HepG2 (cell line): ENCODE measurements around the gene RBM12. TPM values are rescaled to one million over a fixed set of nuclear protein-coding genes. Genes with fewer than 3 reads are reported as not detected.

ENCODE experiments used
- ATF2 ChIP-seq: sonication (generic); formaldehyde crosslinking; IDR thresholded peaks from 2 replicates; pipeline ENCODE4 v1.4.0; 2020; ENCODE audit warnings: missing genetic modification reagents
- FOSL1 ChIP-seq: sonication (generic); formaldehyde crosslinking; IDR thresholded peaks from 2 replicates; pipeline ENCODE4 v1.9.0; 2021; ENCODE audit warnings: missing genetic modification reagents, borderline replicate concordance
- IKZF4 ChIP-seq: sonication (generic); formaldehyde crosslinking; IDR thresholded peaks from 2 replicates; pipeline ENCODE4 v1.5.1; 2020; ENCODE audit warnings: borderline replicate concordance, mild to moderate bottlenecking, low read depth, missing genetic modification reagents; ENCODE audit errors: not compliant biosample characterization
- ISL2 ChIP-seq: sonication (generic); formaldehyde crosslinking; IDR thresholded peaks from 2 replicates; pipeline ENCODE4 v1.5.0; 2020; ENCODE audit warnings: missing genetic modification reagents
- KDM3A ChIP-seq: IDR thresholded peaks from 2 replicates; pipeline ENCODE4 v1.6.1; 2018; ENCODE audit warnings: low read depth, missing compliant biosample characterization
- PBX3 ChIP-seq: sonication (generic); formaldehyde crosslinking; IDR thresholded peaks from 2 replicates; pipeline ENCODE4 v1.8.1; 2023; ENCODE audit warnings: missing genetic modification reagents, inconsistent platforms, borderline replicate concordance
- PLRG1 ChIP-seq: fragments of 450-650 bp; conservative IDR thresholded peaks from 2 replicates; pipeline ENCODE4 v1.6.1; 2016
- SIN3B ChIP-seq: fragments of 150-350 bp; IDR thresholded peaks from 2 replicates; pipeline ENCODE4 v1.6.1; 2014; ENCODE audit warnings: low read length
- STAT6 ChIP-seq: sonication (generic); formaldehyde crosslinking; IDR thresholded peaks from 2 replicates; pipeline ENCODE4 v1.4.0; 2020; ENCODE audit warnings: missing genetic modification reagents, mild to moderate bottlenecking, borderline replicate concordance
- TIGD3 ChIP-seq: sonication (generic); formaldehyde crosslinking; IDR thresholded peaks from 2 replicates; pipeline ENCODE4 v1.5.1; 2020; ENCODE audit warnings: mild to moderate bottlenecking, missing genetic modification reagents, borderline replicate concordance
- UBTF ChIP-seq: sonication (generic); formaldehyde crosslinking; IDR thresholded peaks from 2 replicates; pipeline ENCODE4 v1.4.0; 2020; ENCODE audit warnings: mild to moderate bottlenecking, missing genetic modification reagents
- ZBED4 ChIP-seq: sonication (generic); formaldehyde crosslinking; IDR thresholded peaks from 2 replicates; pipeline ENCODE4 v1.4.0; 2020; ENCODE audit warnings: missing genetic modification reagents, borderline replicate concordance
- ZNF121 ChIP-seq: sonication (generic); formaldehyde crosslinking; IDR thresholded peaks from 2 replicates; pipeline ENCODE4 v1.5.0; 2020; ENCODE audit warnings: mild to moderate bottlenecking, missing genetic modification reagents
- ZNF720 ChIP-seq: sonication (generic); formaldehyde crosslinking; IDR thresholded peaks from 2 replicates; pipeline ENCODE4 v1.4.0; 2020; ENCODE audit warnings: missing genetic modification reagents
- ZNF749 ChIP-seq: sonication (generic); formaldehyde crosslinking; IDR thresholded peaks from 2 replicates; pipeline ENCODE4 v1.8.0; 2022; ENCODE audit warnings: mild to moderate bottlenecking, missing genetic modification reagents, moderate library complexity, borderline replicate concordance
- polyA plus RNA-seq, 8 experiments: library from polyadenylated mRNA; depleted of rRNA in 3 of 8; stranded (reverse) in 7 of 8; unstranded in 1 of 8; fragments of >200 nt; fragmentation: Illumina TruSeq in 4 of 8; extraction: Trizol in 4 of 8; gene quantifications; 2 replicates each; pipeline versions ENCODE4 v1.2.1 to v1.2.3, GENCODE V29; 2011 to 2016; ENCODE audit warnings: low read depth in 4 of 8, missing spikeins in 1 of 8, mixed read lengths in 1 of 8; ENCODE audit not compliant: insufficient read depth in 1 of 8
- total RNA-seq, 5 experiments: library from RNA; depleted of rRNA; stranded (reverse); fragments of >200 nt; fragmentation: Illumina TruSeq; extraction: Trizol; gene quantifications; 2 replicates each; pipeline ENCODE4 v1.2.3, GENCODE V29; 2016; ENCODE audit warnings: low read depth in 1 of 5

The RBM12 gene
- total and polyA plus RNA-seq, 2 of the 13 experiments (the other 11 are each of a cell fraction or from before 2014, with no cell fraction given), result 97.9 to 104 TPM

- TF ChIP-seq FOSL1 (CRISPR knock-in tag) (no peak), ZNF749 (CRISPR knock-in tag) (no peak), PBX3 (CRISPR knock-in tag) (no peak), UBTF (no peak), TIGD3 (CRISPR knock-in tag) (no peak), ATF2 (CRISPR knock-in tag) (no peak; the same call in 1 of the 2 replicates), ZBED4 (CRISPR knock-in tag) (no peak), STAT6 (CRISPR knock-in tag) (no peak), IKZF4 (CRISPR knock-in tag) (no peak), ZNF720 (CRISPR knock-in tag) (no peak), ISL2 (no peak), ZNF121 (CRISPR knock-in tag) (no peak), PLRG1 (no peak), KDM3A (CRISPR knock-in tag) (no peak), SIN3B (no peak)
These were observed 33.8 kb upstream of the RBM12 start (continued) for GRCh38 chr20:35698298-35699126.
